HAP-1 (cell line): Measurements from ENCODE around the gene PNMA5.

ENCODE experiments used
- DNase-seq, 2 experiments: peaks; one replicate each; pipeline ENCODE4 v3.0.0-alpha.2; 2016 to 2020; ENCODE audit warnings: low spot score in 2 of 2
- H3K27me3 ChIP-seq: fragments of 250-450 bp; sonication (Bioruptor Pico); 2 replicates; pipeline ENCODE4 v1.5.1; 2020; ENCODE audit warnings: low read depth, mild to moderate bottlenecking, moderate library complexity
- H3K36me3 ChIP-seq: fragments of 250-450 bp; sonication (Bioruptor Pico); replicated peaks from 2 replicates; pipeline ENCODE4 v1.5.1; 2020; ENCODE audit warnings: mild to moderate bottlenecking
- H3K4me1 ChIP-seq: fragments of 250-450 bp; sonication (Bioruptor Pico); 2 replicates; pipeline ENCODE4 v1.5.1; 2020; ENCODE audit warnings: mild to moderate bottlenecking
- H3K4me3 ChIP-seq: fragments of 250-450 bp; sonication (Bioruptor Pico); 2 replicates; pipeline ENCODE4 v1.5.1; 2020; ENCODE audit warnings: mild to moderate bottlenecking, moderate library complexity
- H3K9me3 ChIP-seq: fragments of 250-450 bp; sonication (Bioruptor Pico); 2 replicates; pipeline ENCODE4 v1.5.1; 2020; ENCODE audit warnings: mild to moderate bottlenecking, moderate library complexity
- in situ Hi-C: fragments of 300-500 bp; cut with MboI; formaldehyde crosslinking; loops from 3 replicates; pipeline ENCODE4 v1.14.3; 2020; ENCODE audit warnings: low sequenced_read_pairs, inconsistent platforms, mixed read lengths

The PNMA5 gene

DNA sequence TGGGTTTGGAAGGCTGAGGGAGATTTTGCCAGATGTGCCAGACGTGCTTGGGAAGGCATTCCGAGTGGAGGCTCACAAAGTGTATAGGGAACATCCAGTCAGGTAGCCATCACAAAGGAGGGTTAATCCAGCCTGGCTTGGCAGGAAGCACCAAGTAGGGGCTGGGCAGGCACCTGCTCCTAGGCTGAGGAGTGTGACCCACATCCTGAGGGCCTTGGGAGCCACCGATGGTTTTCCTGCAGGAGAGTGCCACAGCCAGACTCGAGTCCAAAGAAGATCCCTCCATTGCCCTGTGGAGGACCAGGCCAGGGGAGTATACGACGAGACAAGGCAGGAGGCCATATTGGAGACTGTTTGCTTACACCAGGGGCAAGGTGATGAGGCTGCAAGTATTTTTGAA, 47.2 kb downstream of the PNMA5 start:
- no peak overlapping the region for H3K4me3 ChIP-seq
- no peaks in the 10 kb centered on the region for H3K36me3 ChIP-seq
- 0 out of 2 replicates have a peak, but pooled peaks cover 5% of the 10 kb centered on the region for H3K4me1 ChIP-seq
- no peaks in the 10 kb centered on the region for H3K9me3 ChIP-seq
- H3K27me3 ChIP-seq, result no peaks in the 10 kb centered on the region
- no peak for DNase-seq
- in situ Hi-C loops, result loop anchor here (10.0 to 25.0 kb wide), 2 partner anchors 1008 to 1391 kb away; no protein-coding TSS in a partner anchor

DNA sequence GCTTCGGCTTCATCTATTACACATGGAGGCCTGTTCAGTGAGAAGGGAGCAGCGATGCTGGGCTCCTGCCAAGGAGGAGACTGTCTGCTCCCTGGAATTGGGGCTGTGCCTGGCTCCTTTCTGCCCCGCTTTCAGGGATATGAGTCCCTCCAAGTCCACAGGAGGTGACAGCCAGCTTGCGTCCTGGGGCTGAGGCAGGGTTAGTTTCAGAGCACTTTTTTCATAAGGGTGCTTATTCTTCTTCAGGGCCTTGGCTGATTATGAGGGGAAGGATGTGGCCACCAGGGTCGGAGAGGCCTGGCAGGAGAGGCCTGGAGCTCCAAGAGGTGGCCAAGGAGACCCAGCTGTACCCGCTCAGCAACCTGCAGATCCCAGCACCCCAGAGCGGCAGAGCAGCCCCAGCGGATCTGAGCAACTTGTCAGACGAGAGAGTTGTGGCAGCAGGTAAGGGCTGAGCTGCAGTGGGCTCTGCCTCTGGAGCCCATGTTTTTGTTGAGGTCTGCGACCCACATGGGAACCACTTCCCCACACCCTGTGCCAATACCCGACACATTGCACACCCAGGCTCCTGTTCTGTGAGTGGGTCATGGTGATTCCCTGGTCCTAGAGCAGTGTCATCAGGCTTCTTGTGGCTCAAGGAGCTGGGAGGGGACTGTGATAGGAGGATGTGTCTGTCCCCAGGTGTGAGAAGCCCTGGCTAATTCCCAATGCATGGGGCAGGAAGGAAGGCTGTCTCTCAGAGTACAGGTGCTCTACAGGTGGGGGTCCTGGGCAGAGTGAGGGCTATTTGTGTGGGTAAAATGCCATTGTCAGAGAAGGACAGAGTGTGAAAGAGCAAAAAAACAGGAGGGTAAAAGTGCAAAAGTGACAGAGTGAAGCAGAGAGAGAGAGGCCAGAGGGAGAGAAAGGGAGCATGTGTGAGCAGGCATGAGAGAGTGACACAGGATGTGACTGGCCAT, 48.6 kb downstream of the PNMA5 start:
- no peaks in the 10 kb centered on the region for H3K27me3 ChIP-seq
- no peaks in the 10 kb centered on the region for H3K9me3 ChIP-seq
- no peak overlapping the region for H3K4me3 ChIP-seq
- in situ Hi-C loops, result loop anchor here (10.0 to 25.0 kb wide), 2 partner anchors 1010 to 1392 kb away; no protein-coding TSS in a partner anchor
- DNase-seq, result no peak
- H3K4me1 ChIP-seq, result peaks cover 12% of the 10 kb centered on the region
- no peaks in the 10 kb centered on the region for H3K36me3 ChIP-seq

DNA sequence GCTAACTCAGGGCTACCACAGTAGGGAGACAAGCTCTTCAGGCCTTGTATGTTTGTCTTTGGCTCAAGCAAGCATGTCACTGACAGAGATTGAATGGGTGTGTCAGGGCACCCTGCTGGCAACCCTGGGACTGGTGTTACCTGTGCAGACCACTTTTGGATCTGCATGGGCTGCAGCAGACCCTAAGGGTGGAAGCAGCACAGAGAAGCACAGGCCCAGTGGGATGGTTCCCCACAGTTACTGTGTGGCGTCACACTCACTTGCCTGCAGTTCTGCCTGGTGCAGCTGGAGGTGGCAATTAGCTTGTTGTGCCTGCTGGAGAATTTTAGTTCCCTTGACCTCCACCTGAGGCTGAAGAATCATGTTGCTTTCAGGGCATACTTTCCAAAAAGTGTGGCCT, 50.1 kb downstream of the PNMA5 start:
- no peak overlapping the region for H3K4me3 ChIP-seq
- no peaks in the 10 kb centered on the region for H3K9me3 ChIP-seq
- DNase-seq, result no peak
- no peaks in the 10 kb centered on the region for H3K36me3 ChIP-seq
- in situ Hi-C loops, result loop anchor here (10.0 to 25.0 kb wide), 2 partner anchors 1011 to 1393 kb away; no protein-coding TSS in a partner anchor
- no peaks in the 10 kb centered on the region for H3K27me3 ChIP-seq
- peaks cover 12% of the 10 kb centered on the region for H3K4me1 ChIP-seq

DNA sequence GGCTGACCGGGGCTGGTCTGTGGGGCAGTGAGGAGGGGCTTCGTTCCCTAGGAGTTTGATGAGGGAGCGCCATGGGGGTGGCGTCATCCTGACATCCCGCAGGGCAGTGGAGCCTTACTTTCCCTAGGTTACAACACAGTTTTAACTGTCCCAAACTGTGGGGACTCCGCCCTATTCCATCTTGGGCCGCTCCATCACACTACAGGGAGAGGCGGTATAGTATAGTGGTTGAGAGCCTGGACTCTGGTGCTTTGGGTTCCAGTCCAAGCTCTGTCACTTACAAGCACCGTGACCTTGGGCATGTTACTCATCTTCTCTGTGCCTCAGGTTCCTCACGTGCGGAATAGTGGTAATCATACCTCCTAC, 51.9 kb downstream of the PNMA5 start:
- Histone ChIP-seq H3K36me3 (no peaks in the 10 kb centered on the region), H3K4me3 (peak overlapping the region; percentile 51), H3K9me3 (no peaks in the 10 kb centered on the region), H3K4me1 (peaks cover 12% of the 10 kb centered on the region), H3K27me3 (no peaks in the 10 kb centered on the region)
- in situ Hi-C loops, result loop anchor here (10.0 to 25.0 kb wide), 2 partner anchors 1013 to 1395 kb away; no protein-coding TSS in a partner anchor
- DNase-seq, result no peak

DNA sequence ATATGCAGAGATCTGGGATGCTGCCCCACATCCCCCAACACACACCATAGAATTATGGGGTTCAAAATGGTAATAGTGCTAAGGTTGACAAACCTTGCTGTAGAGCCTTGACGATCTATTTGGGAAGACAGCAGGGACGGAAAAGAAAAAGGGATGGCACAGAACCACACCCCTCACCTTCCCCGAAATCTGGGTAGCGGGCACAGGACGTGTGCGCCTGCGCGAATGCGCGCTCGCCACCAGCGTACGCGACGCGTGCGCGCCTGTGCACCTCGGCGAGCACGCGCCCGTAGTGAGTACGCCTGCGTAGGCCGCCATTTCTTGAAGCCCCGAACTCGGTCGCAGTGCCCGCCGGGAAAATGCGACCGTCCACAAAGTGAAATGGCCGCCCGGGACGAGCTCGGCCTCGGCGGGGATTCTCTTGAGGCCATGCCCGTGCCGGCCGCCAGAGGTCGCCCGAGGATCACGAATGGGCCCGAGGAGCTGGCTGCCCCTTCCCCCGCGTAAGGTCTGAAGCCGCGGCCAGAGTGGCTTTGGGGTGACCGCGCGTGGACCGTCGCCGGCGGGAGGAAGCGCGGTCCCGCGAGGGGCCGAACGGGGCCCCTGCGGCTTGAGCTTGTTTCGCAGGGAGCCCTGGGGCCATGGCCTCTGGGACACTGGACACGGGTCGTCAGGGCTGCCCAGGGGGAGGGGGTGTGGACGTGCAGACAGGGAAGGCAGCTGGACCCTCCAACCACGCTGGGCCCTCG, 52.4 kb downstream of the PNMA5 start:
- in situ Hi-C loops, result loop anchor here (10.0 to 25.0 kb wide), 2 partner anchors 1013 to 1396 kb away; no protein-coding TSS in a partner anchor
- peak overlapping the region; percentile 51 for H3K4me3 ChIP-seq
- DNase-seq, result peak; percentile 93 to 96
- no peaks in the 10 kb centered on the region for H3K27me3 ChIP-seq
- H3K9me3 ChIP-seq, result no peaks in the 10 kb centered on the region
- H3K36me3 ChIP-seq, result no peaks in the 10 kb centered on the region
- H3K4me1 ChIP-seq, result peaks cover 12% of the 10 kb centered on the region
